HG02571 (cell line): Measurements from ENCODE around the gene BRINP2.

Experiments
- ATAC-seq: cut with Tn5 transposase; IDR thresholded peaks from one replicate; pipeline ENCODE4 v1.9.1; 2021; ENCODE audit warnings: mild to moderate bottlenecking, moderate library complexity; ENCODE audit not compliant: unreplicated experiment

Gene BRINP2

DNA sequence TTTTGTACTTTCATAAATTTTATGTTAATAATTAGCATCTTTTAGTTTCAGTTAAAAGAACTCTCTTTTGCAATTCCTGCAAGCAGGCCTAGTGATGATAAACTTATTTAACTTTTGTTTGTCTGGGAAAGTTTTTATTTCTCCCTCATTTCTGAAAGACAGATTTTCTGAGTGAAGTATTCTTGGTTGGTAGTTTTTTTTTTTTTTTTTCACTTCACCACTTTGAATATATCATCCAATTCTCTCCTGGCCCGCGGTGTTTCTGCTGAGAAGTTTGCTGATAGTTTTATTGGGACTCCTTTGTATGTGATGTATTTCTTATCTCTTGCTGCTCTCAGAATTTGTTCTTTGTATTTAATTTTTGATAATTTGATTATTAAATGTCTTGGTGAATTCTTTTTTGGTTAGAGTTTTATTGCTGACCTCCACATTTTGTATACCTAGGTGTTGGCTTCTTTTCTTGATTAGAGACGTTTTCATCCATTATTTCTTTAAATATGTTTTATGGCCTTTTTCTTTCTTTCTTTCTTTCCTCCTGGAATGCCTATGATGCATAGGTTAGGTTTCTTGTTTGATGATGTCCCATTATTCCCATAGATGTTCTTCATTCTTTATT is 45.9 kb downstream of the BRINP2 start:
- ATAC-seq, result no peak

DNA sequence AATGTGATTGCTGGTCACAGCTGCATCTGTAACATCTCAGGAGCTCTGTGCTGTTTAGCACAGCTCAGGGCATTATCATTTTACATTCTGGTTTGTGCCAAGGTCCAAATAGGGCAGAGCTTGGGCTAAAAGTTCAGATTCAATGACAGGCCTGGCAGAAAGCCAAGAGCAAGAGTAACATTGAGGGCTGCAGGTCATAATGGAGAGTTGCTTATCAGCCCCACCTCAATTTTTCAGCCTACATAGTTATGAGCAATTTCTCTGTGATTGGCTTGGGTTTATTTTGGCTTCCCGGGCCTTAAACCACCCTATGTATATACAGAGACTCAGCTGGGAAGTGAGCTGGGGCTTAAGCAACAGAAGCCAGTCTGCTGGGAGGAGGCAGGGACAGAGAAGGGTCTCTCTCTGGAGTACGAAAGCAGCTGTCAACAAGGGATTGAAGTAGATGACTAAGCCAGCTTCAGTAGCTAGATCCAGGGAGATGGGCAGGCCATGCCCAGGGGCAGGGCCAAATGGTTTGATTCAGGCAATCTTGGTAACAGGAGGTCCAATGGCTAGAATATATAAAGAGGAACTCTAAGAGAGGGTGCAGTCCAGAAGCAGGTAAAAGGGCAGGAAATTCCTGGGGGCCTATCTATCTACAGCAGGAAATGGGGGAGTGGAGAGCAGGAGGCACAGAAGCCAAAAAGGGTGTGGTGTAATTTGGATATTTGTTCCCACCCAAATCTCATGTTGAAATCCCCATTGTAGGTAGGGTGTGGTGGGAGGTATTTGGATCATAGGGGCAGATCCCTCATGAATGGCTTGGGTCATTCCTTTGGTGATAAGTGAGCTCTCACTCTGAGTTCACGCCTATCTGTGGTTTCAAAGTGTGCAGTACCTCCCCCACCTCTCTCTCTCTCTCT is 49.0 kb downstream of the BRINP2 start:
- no peak for ATAC-seq

DNA sequence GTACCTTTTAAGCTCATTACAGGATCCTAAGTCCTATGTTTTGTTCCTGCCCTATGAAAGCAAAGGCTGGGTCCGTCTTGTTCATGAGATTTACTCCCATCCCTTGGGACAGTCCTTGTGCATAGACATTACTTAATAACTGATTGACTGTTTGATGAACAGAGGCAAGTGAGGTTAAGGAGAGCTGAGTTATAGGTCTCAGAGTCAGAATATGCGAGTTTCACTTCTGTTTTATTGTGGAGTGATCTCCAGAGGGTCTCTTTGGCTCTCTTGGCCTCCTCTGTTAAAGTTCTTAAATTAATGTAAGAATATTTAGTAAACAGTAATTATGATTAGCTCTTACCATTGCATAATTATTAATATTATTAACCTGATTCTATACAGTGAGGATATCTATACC is 52.6 kb downstream of the BRINP2 start:
- ATAC-seq, result no peak

DNA sequence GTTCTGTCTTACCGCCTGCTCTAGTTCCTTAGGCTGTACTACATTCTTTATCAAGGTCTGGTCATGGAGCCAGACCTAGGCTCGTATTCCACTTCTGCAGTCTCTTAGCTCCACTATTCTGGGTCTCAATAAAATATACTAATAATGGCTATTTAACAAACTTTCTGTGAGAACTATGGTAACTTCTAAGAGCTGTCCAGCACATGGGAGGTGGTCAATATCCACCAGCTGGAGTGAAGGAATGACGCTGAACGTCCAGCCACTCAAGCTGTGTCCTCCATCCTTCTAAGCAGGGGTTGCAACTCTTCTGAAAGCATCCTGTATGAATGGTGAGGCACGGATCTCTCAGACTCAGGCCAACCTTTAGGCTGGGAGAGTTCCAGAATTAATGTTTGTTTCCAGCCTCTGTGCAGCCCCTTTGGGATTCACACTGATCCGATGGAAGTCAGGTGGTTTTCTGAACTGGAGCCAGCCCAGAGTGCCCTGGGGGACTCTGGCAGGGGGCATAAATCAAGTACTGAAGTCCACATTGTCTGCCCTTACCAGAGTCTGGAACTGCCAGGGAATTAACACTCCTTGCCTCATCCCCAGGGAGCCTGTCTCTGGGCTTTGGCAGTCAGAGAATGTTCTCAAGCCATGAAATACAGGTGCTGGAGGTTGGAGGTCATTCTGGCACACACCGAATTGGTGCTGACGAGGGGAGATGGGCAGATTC is 57.4 kb downstream of the BRINP2 start:
- ATAC-seq, result no peak

DNA sequence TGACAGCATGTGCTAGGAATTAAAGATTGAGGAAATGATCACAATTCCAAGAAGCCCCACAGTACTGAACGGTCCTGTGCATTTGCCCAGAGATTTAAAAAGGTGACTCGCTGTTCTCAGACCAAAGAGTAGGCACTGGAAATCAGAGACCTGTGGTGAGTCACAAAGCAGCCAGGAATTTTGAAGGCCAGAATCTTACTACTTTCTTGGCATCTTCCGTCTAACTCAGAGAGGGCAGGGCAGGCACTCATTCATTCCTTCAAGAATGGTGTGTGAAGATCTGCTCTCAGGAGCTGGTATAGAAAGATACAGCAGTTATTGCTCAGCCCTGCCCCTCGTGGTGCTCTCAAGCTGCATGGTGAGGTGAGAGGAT is 57.9 kb downstream of the BRINP2 start:
- no peak for ATAC-seq

DNA sequence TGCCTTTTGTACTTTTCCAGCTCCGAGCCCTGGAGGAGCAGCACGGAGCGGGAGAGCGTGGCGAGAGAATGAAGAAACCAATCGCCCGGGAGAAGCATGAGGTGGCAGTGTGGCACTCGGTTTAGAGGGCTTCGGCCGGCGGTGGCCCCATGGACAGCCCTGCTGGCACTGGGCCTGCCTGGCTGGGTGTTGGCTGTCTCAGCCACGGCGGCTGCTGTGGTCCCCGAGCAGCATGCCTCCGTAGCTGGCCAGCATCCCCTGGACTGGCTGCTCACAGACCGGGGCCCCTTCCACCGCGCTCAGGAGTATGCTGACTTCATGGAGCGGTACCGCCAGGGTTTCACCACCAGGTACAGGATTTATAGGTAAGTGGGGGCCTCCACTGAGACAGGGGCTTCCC is 59.0 kb downstream of the BRINP2 start:
- no peak for ATAC-seq

DNA sequence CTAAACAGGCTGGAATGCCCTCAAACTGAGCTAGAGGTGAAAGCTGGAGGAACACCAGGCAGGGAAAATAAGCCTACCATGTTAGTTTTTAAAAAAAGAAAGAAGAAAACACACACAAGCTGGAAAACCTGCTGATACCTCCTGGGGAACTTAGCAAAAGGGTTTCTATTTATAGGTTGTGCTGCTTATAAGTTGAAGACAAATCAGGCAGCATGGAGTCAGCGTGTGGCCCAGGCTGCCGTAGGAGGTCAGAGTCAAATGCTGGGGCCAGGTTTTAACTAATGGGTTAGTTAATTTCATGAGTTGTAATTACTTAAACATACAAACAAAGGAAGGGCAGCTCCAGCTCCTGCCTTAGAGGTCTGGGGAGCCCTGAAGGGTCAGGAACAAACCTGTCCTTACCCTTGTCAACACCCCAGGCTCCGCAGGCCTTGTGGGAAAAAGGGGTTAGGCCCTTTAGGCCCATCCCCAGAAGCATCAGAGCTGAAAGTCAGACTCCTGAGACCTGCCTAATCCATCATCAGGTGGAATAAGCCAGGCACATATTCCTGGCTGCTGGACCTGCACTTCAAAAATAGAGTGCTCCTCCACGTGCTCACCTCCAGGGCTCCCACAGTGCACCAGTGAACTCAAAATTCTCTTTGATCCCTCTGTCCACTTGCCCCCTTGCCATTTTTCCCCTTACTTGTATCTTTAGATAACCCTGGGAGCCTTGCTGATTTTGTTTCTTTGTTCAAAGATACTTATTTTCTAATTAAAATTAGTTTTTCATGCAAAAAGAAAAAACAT is 59.7 kb downstream of the BRINP2 start:
- no peak for ATAC-seq

DNA sequence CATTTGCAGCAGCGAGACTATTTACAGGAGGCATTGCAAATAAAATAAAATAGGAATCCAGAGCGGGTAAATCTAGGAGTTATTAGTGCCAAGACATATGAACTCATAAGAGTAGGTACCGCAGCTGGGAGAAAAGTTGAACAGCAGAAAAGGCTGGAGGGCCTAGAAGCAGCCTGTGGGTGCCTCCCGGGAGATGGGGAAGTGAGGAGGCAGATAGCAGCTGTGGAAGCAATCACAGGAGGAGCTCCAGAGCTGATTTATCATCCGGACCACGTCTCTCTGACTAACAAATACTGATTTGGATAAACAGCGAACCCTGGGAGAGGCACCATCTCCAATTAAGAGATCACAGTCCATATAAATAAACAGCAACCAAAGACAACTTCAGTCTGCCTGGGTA is 64.6 kb downstream of the BRINP2 start:
- ATAC-seq, result no peak

DNA sequence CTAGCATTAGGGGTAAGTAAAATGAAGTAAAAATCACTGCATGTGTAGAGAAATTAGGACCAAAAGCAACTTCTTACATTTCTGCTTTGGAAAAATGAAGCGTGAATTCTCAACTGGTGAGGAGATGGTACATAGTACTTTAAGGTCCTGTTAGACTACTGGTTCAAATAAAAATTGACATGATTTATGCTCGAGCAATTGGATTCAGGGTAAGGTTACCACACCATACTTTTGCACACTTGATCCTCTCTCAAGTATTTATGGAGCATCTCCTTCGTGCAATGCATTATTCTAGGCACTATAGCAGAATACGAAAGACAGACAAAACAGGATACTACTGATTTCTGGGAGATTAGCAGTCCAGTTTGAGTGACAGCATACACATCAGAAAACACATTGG is 66.2 kb downstream of the BRINP2 start:
- ATAC-seq, result no peak

DNA sequence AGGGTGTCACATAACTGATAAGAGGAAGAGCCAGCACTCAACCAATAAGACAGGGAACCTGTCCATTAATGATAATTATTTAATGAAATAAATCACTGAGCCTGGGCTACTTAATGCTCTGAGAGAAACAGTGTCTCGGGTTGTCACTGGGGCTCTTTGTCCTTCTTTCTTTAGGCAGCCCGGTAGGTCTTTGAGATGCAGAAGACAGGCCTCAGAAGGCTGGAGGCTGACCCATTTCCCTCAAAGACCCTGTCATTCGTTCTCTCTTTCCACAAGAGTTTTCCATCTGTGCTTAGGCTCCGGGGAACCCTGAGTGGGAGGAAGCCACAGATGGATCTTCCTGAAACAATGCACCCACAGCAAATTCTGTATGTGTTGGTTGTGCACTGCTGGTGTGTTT is 68.2 kb downstream of the BRINP2 start:
- no peak for ATAC-seq

DNA sequence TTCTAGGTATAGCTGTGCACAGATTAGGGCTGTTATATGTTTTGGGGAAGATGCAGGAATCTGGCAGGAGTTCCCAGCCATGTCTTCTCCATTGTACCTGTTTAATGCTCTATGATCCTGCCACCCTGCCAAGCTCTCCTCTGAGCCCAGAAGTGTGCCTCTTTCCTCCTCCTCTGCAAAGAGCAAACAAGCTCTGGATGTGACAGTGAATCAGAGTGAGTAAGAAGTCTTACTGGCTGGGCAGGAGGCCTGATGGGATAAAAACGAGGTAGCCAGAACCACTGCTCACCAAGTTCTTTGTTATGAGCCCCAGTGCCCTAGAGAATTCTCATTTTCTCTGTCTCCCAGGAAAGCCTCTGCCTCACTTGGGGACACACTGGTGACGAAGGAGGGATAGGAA is 69.0 kb downstream of the BRINP2 start:
- ATAC-seq, result no peak

DNA sequence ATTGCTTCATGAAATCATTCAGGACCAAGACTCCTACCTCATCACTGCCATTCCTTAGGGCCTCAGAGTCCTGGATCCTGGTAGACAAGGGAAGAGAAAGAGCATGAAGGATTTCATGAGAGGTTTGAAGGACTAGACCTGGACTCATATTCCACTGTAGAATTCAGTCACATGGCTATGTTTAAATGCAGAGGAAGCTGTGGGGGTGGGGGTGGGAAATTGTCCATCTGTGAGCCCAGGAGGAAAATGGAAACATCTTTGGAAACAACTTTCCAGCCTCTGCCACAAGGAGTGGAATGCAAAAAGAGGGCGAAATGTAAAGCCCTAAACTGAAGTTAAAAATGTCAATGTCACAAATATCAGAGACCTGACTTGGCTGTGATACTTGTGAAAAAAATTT is 73.0 kb downstream of the BRINP2 start:
- ATAC-seq, result no peak

DNA sequence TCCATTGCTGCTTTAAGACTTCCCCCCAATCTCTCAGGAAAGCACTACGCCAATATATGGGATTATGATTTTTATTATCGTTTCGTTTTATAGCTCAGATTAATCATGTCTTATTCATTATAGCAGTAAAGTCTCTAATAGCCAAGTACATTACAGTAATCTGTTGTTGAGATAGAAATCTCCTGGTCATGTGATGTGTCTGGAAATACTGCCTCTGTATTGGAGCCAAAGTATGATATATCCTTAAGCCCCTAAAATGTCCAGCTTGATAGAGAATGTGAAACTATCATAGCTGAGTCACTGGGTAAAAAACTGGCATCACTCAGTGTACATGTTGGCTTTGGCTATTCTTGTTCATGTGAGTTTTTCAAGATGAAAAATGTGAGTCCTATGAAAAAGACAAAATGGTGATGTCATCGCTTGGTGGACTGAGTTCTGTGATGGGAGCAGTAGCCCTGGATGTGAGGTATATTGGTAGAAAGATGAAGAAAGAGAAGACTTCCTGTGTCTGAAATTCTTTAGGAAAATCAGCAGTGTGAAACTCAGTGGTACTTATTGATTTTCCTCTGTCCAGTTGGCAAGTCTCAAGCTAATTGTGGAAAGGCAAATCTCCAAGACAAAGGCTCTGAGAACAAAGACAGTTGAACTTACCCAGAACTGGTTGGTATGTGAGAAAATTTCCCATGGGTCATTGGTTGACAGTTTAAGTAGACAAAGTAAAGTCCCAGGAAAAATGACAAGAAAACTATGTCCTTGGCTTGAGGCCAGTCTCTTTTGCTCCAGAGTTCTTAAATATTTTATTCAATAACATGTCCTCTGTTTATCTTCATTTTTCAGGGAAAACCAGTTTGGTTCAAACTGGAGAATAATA is 76.2 kb downstream of the BRINP2 start:
- ATAC-seq, result no peak

DNA sequence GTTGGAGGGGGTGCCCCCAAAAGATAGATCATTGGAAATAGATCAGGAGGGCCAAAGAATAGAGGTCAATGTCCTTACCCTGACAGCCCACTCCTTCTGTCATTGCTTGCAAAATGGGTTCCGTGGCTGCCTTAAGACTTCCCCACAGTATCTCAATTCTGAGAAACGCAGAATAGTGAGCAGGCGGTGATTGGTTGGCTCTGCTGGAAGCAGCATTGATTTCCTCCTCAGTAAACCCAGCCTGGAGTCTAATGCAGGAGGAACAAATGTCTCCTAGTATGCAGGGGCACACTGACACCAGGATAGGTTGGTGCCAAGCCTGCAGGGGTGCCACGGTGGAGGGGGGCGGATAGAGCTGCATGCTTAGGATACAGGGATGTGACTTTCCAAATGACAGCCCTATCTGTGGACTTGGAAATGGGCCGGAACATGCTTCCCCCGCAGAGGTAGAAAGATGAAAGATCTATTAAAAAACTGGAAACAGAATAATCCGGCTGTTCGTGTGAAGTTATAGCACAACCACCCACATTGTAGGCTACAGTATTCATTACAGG is 76.9 kb downstream of the BRINP2 start:
- ATAC-seq, result no peak

DNA sequence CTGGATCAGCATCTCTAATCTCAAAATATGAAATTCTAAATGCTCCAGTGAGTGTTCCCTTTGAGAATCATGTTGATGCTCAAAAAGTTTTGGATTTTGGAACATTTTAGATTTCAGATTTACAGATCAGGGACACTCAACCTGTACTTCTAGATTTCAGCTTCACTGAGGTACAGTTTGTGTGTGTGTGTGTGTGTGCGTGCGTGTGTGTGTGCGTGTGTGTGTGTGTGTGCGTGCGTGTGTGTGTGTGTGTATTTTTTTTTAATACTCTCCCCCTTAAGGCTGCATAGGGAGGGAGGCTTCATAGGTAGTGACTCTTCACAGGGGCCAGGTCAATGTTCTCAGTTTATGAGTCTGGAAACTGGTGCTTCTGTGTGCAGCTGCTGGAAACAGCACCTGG is 77.5 kb downstream of the BRINP2 start:
- no peak for ATAC-seq

DNA sequence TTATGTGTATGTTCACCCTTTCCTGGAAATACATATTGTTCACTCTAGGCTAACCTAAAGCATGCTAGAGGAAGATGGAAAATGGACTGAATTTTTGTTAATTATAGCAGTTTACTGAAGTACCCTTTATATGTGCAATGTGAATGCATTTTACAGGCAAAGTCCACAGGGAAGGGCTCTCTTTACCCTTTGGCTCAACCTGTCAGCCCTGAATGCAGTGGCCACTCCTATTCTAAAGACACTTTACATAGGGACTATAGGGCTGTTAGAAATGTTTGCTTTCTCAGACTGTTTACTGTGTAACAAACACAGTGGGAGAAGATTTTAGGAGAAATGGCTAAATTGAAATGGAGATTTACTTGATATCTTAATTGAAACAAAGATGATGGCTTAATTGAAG is 78.5 kb downstream of the BRINP2 start:
- ATAC-seq, result no peak

DNA sequence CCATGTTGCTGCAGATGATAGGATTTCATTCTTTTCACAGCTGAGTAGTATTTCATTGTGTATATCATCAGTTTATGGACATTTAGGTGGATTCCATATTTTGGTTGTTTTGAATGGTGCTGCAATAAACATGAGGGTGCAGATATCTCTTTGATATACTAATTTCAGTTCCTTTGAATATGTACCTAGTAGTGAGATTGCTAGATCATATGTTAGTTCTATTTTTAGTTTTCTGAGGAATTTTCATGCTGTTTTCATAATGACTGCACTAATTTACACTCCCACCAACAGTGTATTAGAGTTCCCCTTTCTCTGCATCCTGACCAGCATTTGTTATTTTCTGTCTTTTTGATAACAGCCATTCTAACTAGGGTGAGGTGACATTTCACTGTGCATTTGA is 82.1 kb downstream of the BRINP2 start:
- ATAC-seq, result no peak

DNA sequence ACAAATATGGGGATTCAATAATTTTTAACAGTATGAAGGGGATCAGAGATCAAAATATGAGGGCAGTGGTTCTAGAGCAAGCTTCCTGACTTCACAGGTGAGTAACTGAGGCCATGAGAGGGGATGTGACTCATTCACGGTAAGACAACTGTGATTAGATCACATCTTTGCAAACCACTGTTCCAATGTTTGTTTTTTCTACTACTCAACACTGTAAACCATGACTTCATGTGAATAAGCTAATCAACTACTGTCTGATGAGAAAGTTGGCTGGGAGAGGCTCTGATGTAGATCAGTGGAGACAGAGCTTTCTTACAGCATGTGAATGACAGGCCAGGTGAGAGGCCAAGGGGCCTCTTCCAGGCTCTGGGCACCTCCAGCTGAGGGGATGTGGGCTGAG is 84.7 kb downstream of the BRINP2 start:
- no peak for ATAC-seq

DNA sequence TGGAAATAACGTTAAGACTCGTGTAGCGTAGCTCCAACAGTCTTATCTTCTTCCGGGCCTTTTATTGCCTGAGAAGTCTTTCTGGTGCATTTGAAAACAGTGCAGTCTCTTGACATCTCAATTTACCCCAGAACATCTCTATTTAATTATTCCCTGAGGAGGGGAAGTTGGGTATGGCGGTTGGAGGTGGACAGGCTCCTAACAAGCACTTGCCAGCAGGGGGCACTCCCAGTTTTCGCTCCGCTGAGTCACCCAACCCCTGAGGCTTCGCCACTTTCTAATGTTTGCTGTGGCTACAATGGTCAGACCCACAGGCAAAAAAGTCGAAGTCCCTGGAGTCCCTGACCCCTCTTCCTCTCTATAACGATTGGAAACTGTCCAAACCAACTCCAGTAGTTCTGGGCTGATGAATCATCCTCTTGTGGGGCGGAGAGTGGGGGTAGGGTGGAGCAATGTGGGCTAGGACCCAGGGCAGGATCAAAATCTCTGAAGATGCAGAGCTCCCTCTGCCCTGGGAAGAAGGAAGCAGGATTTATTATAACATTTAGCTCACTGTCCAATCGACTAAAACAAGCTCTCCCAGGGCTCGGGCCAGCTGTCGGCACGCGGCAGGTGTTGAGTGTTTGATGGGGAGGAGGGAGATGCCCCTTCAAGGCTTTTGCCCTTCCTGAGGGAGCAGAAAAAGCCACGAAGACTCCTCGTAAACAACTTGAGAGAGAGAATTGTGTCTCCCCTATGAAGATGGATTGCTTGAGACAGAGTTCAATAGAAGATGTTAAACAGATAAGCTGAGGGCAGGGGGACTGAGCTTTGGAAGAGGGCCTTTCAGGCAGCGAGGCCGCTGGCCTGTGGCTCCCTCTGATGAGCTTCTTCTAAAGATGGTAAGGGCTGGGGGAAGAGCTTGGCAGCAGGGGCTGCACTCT is 85.7 kb downstream of the BRINP2 start:
- no peak for ATAC-seq
